ENCODE measurements around the gene HLCS.

The HLCS gene

GRCh38 chr21:36803051-36803645 lies 163.3 kb downstream of the HLCS start:
- DNase-seq (ENCODE audit: low spot score), result no peak
- TF ChIP-seq CTCF (IDR thresholded peaks at IDR 0.05; ENCODE audit: extremely low read depth, insufficient read depth, missing control alignments), result no peak
- in situ Hi-C loops (cut with MboI; ENCODE audit: low pct_unique_long_range_greater_than_20kb, low sequenced_read_pairs, unreplicated experiment), result no loop called here

- no peak for TF ChIP-seq CTCF (IDR thresholded peaks at IDR 0.05; ENCODE audit: extremely low read depth, insufficient read depth, missing control alignments)
- in situ Hi-C loops (cut with MboI; ENCODE audit: low pct_unique_long_range_greater_than_20kb, low sequenced_read_pairs, unreplicated experiment), result no loop called here
- DNase-seq (ENCODE audit: low spot score), result no peak
Observed at GRCh38 chr21:36800734-36801133, 165.7 kb downstream of the HLCS start.

- in situ Hi-C loops (cut with MboI; ENCODE audit: low pct_unique_long_range_greater_than_20kb, low sequenced_read_pairs, unreplicated experiment), result no loop called here
- TF ChIP-seq CTCF (IDR thresholded peaks at IDR 0.05; ENCODE audit: extremely low read depth, insufficient read depth, missing control alignments), result no peak
Observed at GRCh38 chr21:36799869-36800268, 166.6 kb downstream of the HLCS start.

GRCh38 chr21:36798491-36798890 lies 168.0 kb downstream of the HLCS start:
- in situ Hi-C loops (cut with MboI; ENCODE audit: low pct_unique_long_range_greater_than_20kb, low sequenced_read_pairs, unreplicated experiment), result no loop called here
- no peak for DNase-seq (ENCODE audit: low spot score)
- TF ChIP-seq CTCF (IDR thresholded peaks at IDR 0.05; ENCODE audit: extremely low read depth, insufficient read depth, missing control alignments), result no peak

More at GRCh38 chr21:36799869-36800268, 166.6 kb downstream of the HLCS start:
- DNase-seq (ENCODE audit: low spot score), result no peak

GRCh38 chr21:36796070-36796469 lies 170.4 kb downstream of the HLCS start:
- DNase-seq (ENCODE audit: low spot score), result no peak
- in situ Hi-C loops (cut with MboI; ENCODE audit: low pct_unique_long_range_greater_than_20kb, low sequenced_read_pairs, unreplicated experiment), result no loop called here
- TF ChIP-seq CTCF (IDR thresholded peaks at IDR 0.05; ENCODE audit: extremely low read depth, insufficient read depth, missing control alignments), result no peak

- in situ Hi-C loops (cut with MboI; ENCODE audit: low pct_unique_long_range_greater_than_20kb, low sequenced_read_pairs, unreplicated experiment), result no loop called here
- DNase-seq (ENCODE audit: low spot score), result no peak
- TF ChIP-seq CTCF (IDR thresholded peaks at IDR 0.05; ENCODE audit: extremely low read depth, insufficient read depth, missing control alignments), result no peak
Observed at GRCh38 chr21:36792505-36792967, 173.9 kb downstream of the HLCS start.
